Transverse colon (tissue), 4 donors: ENCODE measurements around the gene CHRM4. TPM values are rescaled to one million over a fixed set of nuclear protein-coding genes. Genes with fewer than 3 reads are reported as not detected.

Experiments used
- DNase-seq: peaks from one replicate; pipeline ENCODE4 v3.0.0-alpha.2; 2019
- H3K27ac ChIP-seq, 4 donors: fragments of 200-600 bp; sonication (generic); 2 replicates each; pipeline ENCODE4 v1.5.1; 2016 to 2018; ENCODE audit warnings: inconsistent platforms in 4 of 4
- H3K27me3 ChIP-seq: fragments of 200-600 bp; sonication (generic); 2 replicates; pipeline ENCODE4 v1.5.1; 2017; ENCODE audit warnings: inconsistent platforms
- H3K36me3 ChIP-seq, 4 donors: fragments of 200-600 bp; sonication (generic); 2 replicates each; pipeline ENCODE4 v1.5.1; 2017 to 2019; ENCODE audit warnings: inconsistent platforms in 4 of 4
- H3K4me1 ChIP-seq, 4 donors: fragments of 200-600 bp; sonication (generic); 2 replicates each; pipeline ENCODE4 v1.5.1; 2017 to 2020; ENCODE audit warnings: inconsistent platforms in 4 of 4
- H3K4me3 ChIP-seq, 4 donors: fragments of 200-600 bp; sonication (generic); 1 replicate in 1 of 4; 2 replicates in 3 of 4; pipeline versions ENCODE4 v1.5.1 to v1.6.1; 2017 to 2019; ENCODE audit warnings: inconsistent platforms in 4 of 4
- H3K9me3 ChIP-seq, 2 donors: fragments of 200-600 bp; sonication (generic); 2 replicates each; pipeline ENCODE4 v1.5.1; 2017 to 2019; ENCODE audit warnings: inconsistent platforms in 2 of 2
- CTCF ChIP-seq, 5 experiments: fragments of 200-600 bp in 3 of 5; fragments of 450-650 bp in 2 of 5; sonication (generic) in 3 of 5; IDR thresholded peaks; 1 replicate in 2 of 5; 2 replicates in 3 of 5; pipeline ENCODE4 v1.5.1; 2016 to 2017; ENCODE audit warnings: antibody characterized with exemption in 5 of 5, inconsistent platforms in 3 of 5, mild to moderate bottlenecking in 2 of 5, moderate library complexity in 1 of 5
- EP300 ChIP-seq: sonication (generic); formaldehyde crosslinking; IDR thresholded peaks from one replicate; pipeline ENCODE4 v1.6.1; 2017; ENCODE audit warnings: antibody characterized with exemption, low read depth
- POLR2A ChIP-seq: fragments of 450-650 bp; IDR thresholded peaks from one replicate; pipeline ENCODE4 v1.6.1; 2016; ENCODE audit warnings: antibody characterized with exemption, mild to moderate bottlenecking, moderate library complexity
- POLR2AphosphoS5 ChIP-seq, 3 donors: sonication (generic); formaldehyde crosslinking; IDR thresholded peaks; one replicate each; pipeline ENCODE4 v1.6.1; 2016; ENCODE audit warnings: antibody characterized with exemption in 3 of 3
- WGBS, 2 donors: methylation state at CpG; one replicate each; pipeline ENCODE4 v1.1.5; 2018; ENCODE audit warnings: low coverage in 1 of 2; 5-methylcytosine and 5-hydroxymethylcytosine counted together
- in situ Hi-C, 4 donors: fragments of 200-750 bp; cut with MboI; loops; one replicate each; pipeline versions ENCODE4 v1.15.0 to v1.15.1; 2017; ENCODE audit warnings: low sequenced_read_pairs in 3 of 4, low pct_ligation_motif_present in 1 of 4, low pct_unique_long_range_greater_than_20kb in 1 of 4
- intact Hi-C: fragments of 100-400 bp; cut with DNase I; formaldehyde crosslinking; loops from one replicate; pipeline ENCODE4 v1.15.1; 2023; ENCODE audit warnings: low total_unique reads
- small RNA-seq, 4 donors: library from RNA; depleted of rRNA; stranded (forward); fragments of <200 nt; gene quantifications; one replicate each; pipeline ENCODE3, GENCODE V24; 2016
- total RNA-seq, 4 donors: library from RNA; depleted of rRNA; stranded (reverse); fragments of >200 nt; gene quantifications; one replicate each; pipeline ENCODE4 v1.1.0, GENCODE V29; 2016

Gene CHRM4
- total RNA-seq, 4 donors from 2014 or later, result 0.82 to 3.3 TPM; not detected in 2

DNA sequence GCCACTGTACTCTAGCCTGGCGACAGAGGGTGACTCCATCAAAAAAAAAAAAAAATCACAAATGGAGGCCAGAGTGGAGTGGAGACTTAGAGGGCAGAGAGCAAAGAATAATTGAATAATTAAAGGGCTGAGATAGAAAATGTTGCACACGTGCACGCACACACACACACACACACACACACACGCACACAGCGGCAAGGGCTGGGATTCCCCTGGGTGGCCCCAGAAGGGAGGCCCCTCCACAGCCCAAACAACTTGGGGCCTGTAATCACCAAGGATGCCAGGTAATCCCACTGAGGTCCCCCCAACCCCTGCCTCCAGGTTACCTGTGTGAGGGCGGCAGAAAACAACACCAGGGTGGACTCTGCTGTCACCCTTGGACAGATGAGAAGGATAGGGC, 56.3 kb downstream of the CHRM4 start:
- Histone ChIP-seq H3K4me3 (no peak overlapping the region), H3K36me3 (no peaks in the 10 kb centered on the region), H3K27me3 (peaks cover 48% of the 10 kb centered on the region), H3K9me3 (no peaks in the 10 kb centered on the region), H3K27ac (no peak overlapping the region), H3K4me1 (peaks cover 14 to 37% (median 19%) of the 10 kb centered on the region in 4 donors)
- TF ChIP-seq POLR2AphosphoS5 (IDR thresholded peaks at IDR 0.05) (no peak), CTCF (IDR thresholded peaks at IDR 0.05) (no peak), EP300 (no peak), POLR2A (no peak)
- DNase-seq, result no peak
- in situ Hi-C loops (no loop called here), intact Hi-C loops (no loop called here)
- 90 to 92% methylated on average over 5 to 6 of the region's 6 CpGs for WGBS, 2 donors

- in situ Hi-C loops, result no loop called here
- Histone ChIP-seq H3K9me3 (no peaks in the 10 kb centered on the region), H3K4me1 (peaks cover 8 to 30% (median 19%) of the 10 kb centered on the region in 4 donors), H3K27me3 (peaks cover 58% of the 10 kb centered on the region), H3K27ac (no peak overlapping the region), H3K4me3 (no peak overlapping the region), H3K36me3 (no peaks in the 10 kb centered on the region)
- intact Hi-C loops, result no loop called here
- WGBS, 2 donors, result 93% methylated on average over 3 of the region's 3 CpGs; no CpG with 5 or more reads in 1 of the 2 donors
- no peak for DNase-seq
- TF ChIP-seq POLR2A (no peak), EP300 (no peak), POLR2AphosphoS5 (IDR thresholded peaks at IDR 0.05) (no peak), CTCF (IDR thresholded peaks at IDR 0.05) (no peak)
Measured at GRCh38 chr11:46334211-46334610, 57.4 kb downstream of the CHRM4 start.

Small RNA genes lying within 50 kb of the gene (small RNA-seq; reads per million reads assigned to genes)
- gene MIR4688, result 0 to 1.1 (median 0.67) reads per million in 4 donors

Other genes starting within 250 kb of the CHRM4 start
- gene CREB3L1, start 114.1 kb downstream of the CHRM4 start, total RNA-seq, result 10 to 100 TPM; 35.8 to 50.7 (median 41.6) TPM
- 100 to 1,000 TPM in 1 of 4 donors, 10 to 100 TPM in 3; 56.4 to 105 (median 67.7) TPM for gene DGKZ, start 44.3 kb downstream of the CHRM4 start, total RNA-seq
- gene MDK, start 10.1 kb downstream of the CHRM4 start, total RNA-seq, result 100 to 1,000 TPM in 3 of 4 donors, 10 to 100 TPM in 1; 34.4 to 309 (median 180) TPM
- 10 to 100 TPM; 43.4 to 48.9 (median 46.3) TPM for gene AMBRA1, start 202.2 kb upstream of the CHRM4 start, total RNA-seq
- 1 to 10 TPM in 3 of 4 donors, not detected in 1; 3.1 to 4.8 (median 3.4) TPM for gene HARBI1, start 225.5 kb upstream of the CHRM4 start, total RNA-seq
- gene ATG13, start 225.8 kb upstream of the CHRM4 start, total RNA-seq, result 100 to 1,000 TPM in 2 of 4 donors, 10 to 100 TPM in 2; 40.8 to 128 (median 112) TPM